SK-N-DZ (cell line): ENCODE measurements around the gene HTR4.
"Not testable (repeated sequence)": the region's sequence is repeated elsewhere in the genome, so short reads cannot be mapped to it uniquely, and the experiment has no call there.

Experiments
- DNase-seq: peaks from one replicate; pipeline ENCODE4 v3.0.0-alpha.2; 2015; ENCODE audit warnings: low spot score

The HTR4 gene

GRCh38 chr5:148476302-148476701 is 178.0 kb downstream of the HTR4 start:
- no peak for DNase-seq

GRCh38 chr5:148474025-148474511 is 180.3 kb downstream of the HTR4 start:
- no peak for DNase-seq

GRCh38 chr5:148471379-148471778 is 182.9 kb downstream of the HTR4 start:
- no peak for DNase-seq

GRCh38 chr5:148469501-148469935 is 184.8 kb downstream of the HTR4 start:
- no peak for DNase-seq

GRCh38 chr5:148468746-148469145 is 185.6 kb downstream of the HTR4 start:
- DNase-seq, result not testable (repeated sequence)

GRCh38 chr5:148467958-148468357 is 186.4 kb downstream of the HTR4 start:
- DNase-seq, result no peak

GRCh38 chr5:148466236-148466580 is 188.1 kb downstream of the HTR4 start:
- no peak for DNase-seq

GRCh38 chr5:148465381-148466235 is 188.7 kb downstream of the HTR4 start:
- no peak for DNase-seq

GRCh38 chr5:148459669-148460068 is 194.7 kb downstream of the HTR4 start:
- DNase-seq, result no peak

- no peak for DNase-seq
These were observed 196.1 kb downstream of the HTR4 start for GRCh38 chr5:148458036-148458888.

GRCh38 chr5:148457183-148457620 is 197.1 kb downstream of the HTR4 start:
- DNase-seq, result peak; percentile 24

GRCh38 chr5:148455185-148455584 is 199.1 kb downstream of the HTR4 start:
- no peak for DNase-seq

GRCh38 chr5:148454576-148454975 is 199.8 kb downstream of the HTR4 start:
- no peak for DNase-seq

GRCh38 chr5:148452499-148453193 is 201.7 kb downstream of the HTR4 start:
- DNase-seq, result no peak

GRCh38 chr5:148446611-148447010 is 207.7 kb downstream of the HTR4 start:
- DNase-seq, result no peak

GRCh38 chr5:148445578-148445977 is 208.7 kb downstream of the HTR4 start:
- DNase-seq, result no peak

GRCh38 chr5:148443998-148444397 is 210.3 kb downstream of the HTR4 start:
- peak; percentile 63 for DNase-seq

GRCh38 chr5:148443241-148443640 is 211.1 kb downstream of the HTR4 start:
- DNase-seq, result no peak

GRCh38 chr5:148438933-148439332 is 215.4 kb downstream of the HTR4 start:
- no peak for DNase-seq

GRCh38 chr5:148437249-148437648 is 217.1 kb downstream of the HTR4 start:
- no peak for DNase-seq

- DNase-seq, result no peak
These were observed 218.3 kb downstream of the HTR4 start for GRCh38 chr5:148436029-148436428.

- no peak for DNase-seq
These were observed 220.5 kb downstream of the HTR4 start for GRCh38 chr5:148433826-148434225.
